KMS-11 (cell line): ENCODE results near the gene RAB35.

Experiments
- H2AFZ ChIP-seq: fragments of 200-600 bp; sonication (generic); 2 replicates; pipeline ENCODE4 v1.6.1; 2016; ENCODE audit warnings: antibody characterized with exemption, mixed run types, low read depth
- H3K27ac ChIP-seq: fragments of 200-600 bp; sonication (generic); 2 replicates; pipeline ENCODE4 v1.6.1; 2016; ENCODE audit warnings: mild to moderate bottlenecking, mixed run types
- H3K27me3 ChIP-seq: fragments of 200-600 bp; sonication (generic); 2 replicates; pipeline ENCODE4 v1.6.1; 2017; ENCODE audit warnings: mild to moderate bottlenecking, low read depth, mixed run types, moderate library complexity; ENCODE audit not compliant: insufficient read depth
- H3K36me3 ChIP-seq: fragments of 200-600 bp; sonication (generic); 2 replicates; pipeline ENCODE4 v1.6.1; 2017; ENCODE audit warnings: mild to moderate bottlenecking, mixed run types; ENCODE audit not compliant: insufficient read depth
- H3K4me1 ChIP-seq: fragments of 200-600 bp; sonication (generic); 2 replicates; pipeline ENCODE4 v1.6.1; 2016; ENCODE audit warnings: mild to moderate bottlenecking, low read depth, mixed run types; ENCODE audit not compliant: poor library complexity, severe bottlenecking
- H3K4me2 ChIP-seq: fragments of 200-600 bp; sonication (generic); 2 replicates; pipeline ENCODE4 v1.7.0; 2016; ENCODE audit warnings: mild to moderate bottlenecking, mixed run types
- H3K4me3 ChIP-seq: fragments of 200-600 bp; sonication (generic); IDR thresholded peaks from 2 replicates; pipeline ENCODE4 v1.6.1; 2017; ENCODE audit warnings: low read depth, low read length, mixed read lengths; ENCODE audit not compliant: insufficient read depth
- H3K79me2 ChIP-seq: fragments of 200-600 bp; sonication (generic); 2 replicates; pipeline ENCODE4 v1.6.1; 2016; ENCODE audit warnings: low read depth, mixed run types; ENCODE audit not compliant: insufficient read depth
- H3K9ac ChIP-seq: fragments of 200-600 bp; sonication (generic); 2 replicates; pipeline ENCODE4 v1.6.1; 2016; ENCODE audit warnings: mild to moderate bottlenecking, mixed run types
- H4K20me1 ChIP-seq: fragments of 200-600 bp; sonication (generic); 2 replicates; pipeline ENCODE4 v1.6.1; 2016; ENCODE audit warnings: mild to moderate bottlenecking, mixed run types; ENCODE audit not compliant: insufficient read depth
- TF ChIP-seq, protein P1 (sequence below): fragments of 200-600 bp; sonication (generic); conservative IDR thresholded peaks from 2 replicates; pipeline ENCODE4 v1.6.1; 2017; ENCODE audit warnings: low read depth, mild to moderate bottlenecking, antibody characterized with exemption, low read length, moderate library complexity, mixed read lengths

RAB35 gene

DNA sequence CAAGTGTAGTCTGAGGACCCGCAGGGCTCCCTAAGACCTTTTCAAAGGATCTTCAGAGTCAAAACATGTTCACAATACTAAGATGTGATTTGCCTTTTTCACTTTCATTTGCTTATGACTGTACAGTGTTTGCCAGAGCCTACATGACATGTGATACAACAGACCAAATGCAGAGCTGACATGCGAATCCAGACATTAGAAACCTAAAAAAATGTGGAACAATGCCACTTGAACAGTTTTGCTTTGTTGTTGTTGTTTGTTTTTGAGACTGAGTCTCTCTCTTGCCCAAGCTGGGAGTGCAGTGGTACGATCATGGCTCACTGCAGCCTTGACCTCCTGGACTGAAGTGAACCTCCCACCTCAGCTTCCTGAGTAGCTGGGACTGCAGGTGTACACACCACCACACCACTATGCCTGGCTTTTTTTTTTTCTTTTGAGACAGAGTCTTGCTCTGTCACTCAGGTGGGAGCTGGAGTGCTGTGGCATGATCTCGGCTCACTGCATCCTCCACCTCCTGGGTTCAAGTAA is 5.3 kb upstream of the RAB35 start:
- peak overlapping the region; percentile 59 for H3K4me2 ChIP-seq

GRCh38 chr12:120121343-120121742 is 4.8 kb upstream of the RAB35 start:
- Histone ChIP-seq H3K27me3 (no peaks in the 10 kb centered on the region), H3K4me2 (peak overlapping the region; percentile 59), H3K36me3 (no peaks in the 10 kb centered on the region), H3K9ac (no peak overlapping the region), H3K4me3 (no peak overlapping the region), H2AFZ (no peak overlapping the region), H3K27ac (peak overlapping the region; percentile 84), H4K20me1 (no peaks in the 10 kb centered on the region), H3K4me1 (peaks cover 77% of the 10 kb centered on the region), H3K79me2 (peaks cover 19% of the 10 kb centered on the region; the same call in 1 of the 2 replicates)
- TF ChIP-seq, protein P1, sequence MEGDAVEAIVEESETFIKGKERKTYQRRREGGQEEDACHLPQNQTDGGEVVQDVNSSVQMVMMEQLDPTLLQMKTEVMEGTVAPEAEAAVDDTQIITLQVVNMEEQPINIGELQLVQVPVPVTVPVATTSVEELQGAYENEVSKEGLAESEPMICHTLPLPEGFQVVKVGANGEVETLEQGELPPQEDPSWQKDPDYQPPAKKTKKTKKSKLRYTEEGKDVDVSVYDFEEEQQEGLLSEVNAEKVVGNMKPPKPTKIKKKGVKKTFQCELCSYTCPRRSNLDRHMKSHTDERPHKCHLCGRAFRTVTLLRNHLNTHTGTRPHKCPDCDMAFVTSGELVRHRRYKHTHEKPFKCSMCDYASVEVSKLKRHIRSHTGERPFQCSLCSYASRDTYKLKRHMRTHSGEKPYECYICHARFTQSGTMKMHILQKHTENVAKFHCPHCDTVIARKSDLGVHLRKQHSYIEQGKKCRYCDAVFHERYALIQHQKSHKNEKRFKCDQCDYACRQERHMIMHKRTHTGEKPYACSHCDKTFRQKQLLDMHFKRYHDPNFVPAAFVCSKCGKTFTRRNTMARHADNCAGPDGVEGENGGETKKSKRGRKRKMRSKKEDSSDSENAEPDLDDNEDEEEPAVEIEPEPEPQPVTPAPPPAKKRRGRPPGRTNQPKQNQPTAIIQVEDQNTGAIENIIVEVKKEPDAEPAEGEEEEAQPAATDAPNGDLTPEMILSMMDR: no peak

More for the DNA sequence above, 5.3 kb upstream of the RAB35 start:
- Histone ChIP-seq H3K9ac (peak overlapping the region; percentile 0; the same call in 1 of the 2 replicates), H3K27ac (peak overlapping the region; percentile 84), H3K4me1 (peaks cover 79% of the 10 kb centered on the region), H3K79me2 (peaks cover 19% of the 10 kb centered on the region; the same call in 1 of the 2 replicates), H3K36me3 (no peaks in the 10 kb centered on the region), H4K20me1 (no peaks in the 10 kb centered on the region), H3K27me3 (no peaks in the 10 kb centered on the region), H3K4me3 (no peak overlapping the region), H2AFZ (no peak overlapping the region)
- TF ChIP-seq, protein P1: no peak

- H3K36me3 ChIP-seq: no peaks in the 10 kb centered on the region
- peaks cover 36% of the 10 kb centered on the region; the same call in 1 of the 2 replicates for H3K79me2 ChIP-seq
- peak overlapping the region; percentile 89 for H3K4me2 ChIP-seq
- no peak overlapping the region for H3K4me3 ChIP-seq
- H3K27ac ChIP-seq: peak overlapping the region; percentile 84
- H4K20me1 ChIP-seq: no peaks in the 10 kb centered on the region
- H3K4me1 ChIP-seq: peaks cover 77% of the 10 kb centered on the region
- peak overlapping the region; percentile 42; the same call in 1 of the 2 replicates for H3K9ac ChIP-seq
- no peak overlapping the region for H2AFZ ChIP-seq
- no peaks in the 10 kb centered on the region for H3K27me3 ChIP-seq
- TF ChIP-seq, protein P1: no peak
Observed at GRCh38 chr12:120119271-120119973, 2.9 kb upstream of the RAB35 start.

- Histone ChIP-seq H3K27ac (peak overlapping the region; percentile 84), H3K9ac (peak overlapping the region; percentile 64; the same call in 1 of the 2 replicates), H3K27me3 (no peaks in the 10 kb centered on the region), H3K4me3 (no peak overlapping the region), H3K4me1 (peaks cover 68% of the 10 kb centered on the region), H2AFZ (no peak overlapping the region), H4K20me1 (no peaks in the 10 kb centered on the region), H3K36me3 (no peaks in the 10 kb centered on the region), H3K4me2 (peak overlapping the region; percentile 89), H3K79me2 (peaks cover 46% of the 10 kb centered on the region; the same call in 1 of the 2 replicates)
- TF ChIP-seq, protein P1: no peak
Observed at GRCh38 chr12:120118321-120119061, 1.9 kb upstream of the RAB35 start.
